C4-2B (cell line): Measurements from ENCODE around the gene SESN2.

Source experiments
- ZFX ChIP-seq: fragments of 450-650 bp; IDR thresholded peaks from 2 replicates; pipeline ENCODE4 v1.6.1; 2017
- TF ChIP-seq, protein P1 (sequence below): fragments of 450-650 bp; conservative IDR thresholded peaks from 2 replicates; pipeline ENCODE4 v1.5.1; 2017; ENCODE audit warnings: mild to moderate bottlenecking

DNA sequence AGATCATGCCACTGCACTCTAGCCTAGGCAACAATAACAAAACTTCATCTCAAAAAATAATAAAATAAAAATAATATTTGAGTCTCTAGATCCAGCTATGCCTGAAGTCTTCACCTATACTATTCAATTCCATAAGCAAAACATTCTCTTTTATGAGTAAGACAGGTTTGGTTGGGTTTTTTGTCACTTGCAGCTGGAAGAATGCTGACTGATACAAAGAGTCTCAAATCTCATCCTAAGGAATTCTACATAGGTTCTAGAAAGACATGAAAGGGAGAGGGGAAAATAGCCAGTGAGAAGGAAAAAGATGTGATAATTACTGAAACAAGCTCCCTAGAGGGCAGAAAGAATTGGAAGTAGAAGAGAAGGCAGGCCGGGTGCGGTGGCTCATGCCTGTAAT lies 39.1 kb downstream of the SESN2 start:
- TF ChIP-seq, protein P1, sequence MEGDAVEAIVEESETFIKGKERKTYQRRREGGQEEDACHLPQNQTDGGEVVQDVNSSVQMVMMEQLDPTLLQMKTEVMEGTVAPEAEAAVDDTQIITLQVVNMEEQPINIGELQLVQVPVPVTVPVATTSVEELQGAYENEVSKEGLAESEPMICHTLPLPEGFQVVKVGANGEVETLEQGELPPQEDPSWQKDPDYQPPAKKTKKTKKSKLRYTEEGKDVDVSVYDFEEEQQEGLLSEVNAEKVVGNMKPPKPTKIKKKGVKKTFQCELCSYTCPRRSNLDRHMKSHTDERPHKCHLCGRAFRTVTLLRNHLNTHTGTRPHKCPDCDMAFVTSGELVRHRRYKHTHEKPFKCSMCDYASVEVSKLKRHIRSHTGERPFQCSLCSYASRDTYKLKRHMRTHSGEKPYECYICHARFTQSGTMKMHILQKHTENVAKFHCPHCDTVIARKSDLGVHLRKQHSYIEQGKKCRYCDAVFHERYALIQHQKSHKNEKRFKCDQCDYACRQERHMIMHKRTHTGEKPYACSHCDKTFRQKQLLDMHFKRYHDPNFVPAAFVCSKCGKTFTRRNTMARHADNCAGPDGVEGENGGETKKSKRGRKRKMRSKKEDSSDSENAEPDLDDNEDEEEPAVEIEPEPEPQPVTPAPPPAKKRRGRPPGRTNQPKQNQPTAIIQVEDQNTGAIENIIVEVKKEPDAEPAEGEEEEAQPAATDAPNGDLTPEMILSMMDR: no peak
- TF ChIP-seq ZFX: no peak
